Loucy (cell line): ENCODE data around the gene INTS11.

Source experiments
- H2AFZ ChIP-seq: fragments of 200-600 bp; sonication (generic); 2 replicates; pipeline ENCODE4 v1.6.0; 2016; ENCODE audit warnings: antibody characterized with exemption, mild to moderate bottlenecking, low read length, moderate library complexity
- H3F3A ChIP-seq: fragments of 200-600 bp; 2 replicates; pipeline ENCODE4 v1.6.0; 2016; ENCODE audit warnings: antibody characterized with exemption, low read depth, mild to moderate bottlenecking
- H3K27me3 ChIP-seq: fragments of 200-600 bp; sonication (generic); 2 replicates; pipeline ENCODE4 v1.6.1; 2014; ENCODE audit warnings: low read length, mild to moderate bottlenecking; ENCODE audit not compliant: insufficient read depth, poor library complexity, severe bottlenecking
- H3K36me3 ChIP-seq: fragments of 200-600 bp; sonication (generic); 2 replicates; pipeline ENCODE4 v1.6.1; 2016; ENCODE audit warnings: low read length; ENCODE audit not compliant: insufficient read depth
- H3K4me1 ChIP-seq: fragments of 200-600 bp; sonication (generic); 2 replicates; pipeline ENCODE4 v1.5.1; 2014; ENCODE audit warnings: low read length, mild to moderate bottlenecking; ENCODE audit not compliant: insufficient read depth, poor library complexity, severe bottlenecking
- H3K4me2 ChIP-seq: fragments of 200-600 bp; sonication (generic); 2 replicates; pipeline ENCODE4 v1.6.0; 2014; ENCODE audit warnings: antibody characterized with exemption, low read length, low read depth, mild to moderate bottlenecking; ENCODE audit not compliant: poor library complexity, severe bottlenecking
- H3K4me3 ChIP-seq: fragments of 200-600 bp; sonication (generic); 2 replicates; pipeline ENCODE4 v1.5.1; 2014; ENCODE audit warnings: low read length, mild to moderate bottlenecking, mixed read lengths; ENCODE audit not compliant: poor library complexity, severe bottlenecking
- H3K79me2 ChIP-seq: fragments of 200-600 bp; sonication (generic); 2 replicates; pipeline ENCODE4 v1.6.1; 2014; ENCODE audit warnings: low read length; ENCODE audit not compliant: insufficient read depth
- H3K9ac ChIP-seq: fragments of 200-600 bp; sonication (generic); 2 replicates; pipeline ENCODE4 v1.6.0; 2014; ENCODE audit warnings: mild to moderate bottlenecking, low read depth, low read length, moderate library complexity; ENCODE audit not compliant: poor library complexity, severe bottlenecking
- H3K9me2 ChIP-seq: fragments of 200-600 bp; sonication (generic); replicated peaks from 2 replicates; pipeline ENCODE4 v1.6.1; 2016; ENCODE audit warnings: low read depth, low read length, mixed read lengths
- H3K9me3 ChIP-seq: fragments of 200-600 bp; sonication (generic); 2 replicates; pipeline ENCODE4 v1.6.1; 2014; ENCODE audit warnings: mild to moderate bottlenecking, antibody characterized with exemption, low read length, low read depth; ENCODE audit not compliant: insufficient read depth
- H4K20me1 ChIP-seq: fragments of 200-600 bp; sonication (generic); 2 replicates; pipeline ENCODE4 v1.6.0; 2014; ENCODE audit warnings: antibody characterized with exemption, low read length, mild to moderate bottlenecking; ENCODE audit not compliant: insufficient read depth, poor library complexity, severe bottlenecking
- CTCF ChIP-seq: fragments of 200-600 bp; sonication (generic); conservative IDR thresholded peaks from 2 replicates; pipeline ENCODE4 v1.5.1; 2014; ENCODE audit warnings: mild to moderate bottlenecking, antibody characterized with exemption, low read length
- EZH2phosphoT487 ChIP-seq: fragments of 200-600 bp; IDR thresholded peaks from 2 replicates; pipeline ENCODE4 v1.6.1; 2018; ENCODE audit warnings: antibody characterized with exemption, mild to moderate bottlenecking, moderate library complexity, borderline replicate concordance

INTS11 gene

GRCh38 chr1:1345384-1345783, 20.9 kb upstream of the INTS11 start:
- H3K9me3 ChIP-seq = no peaks in the 10 kb centered on the region
- no peak for TF ChIP-seq CTCF
- no peak for TF ChIP-seq EZH2phosphoT487
- H3K9ac ChIP-seq = peak overlapping the region; percentile 17
- H3K4me1 ChIP-seq = peaks cover 18% of the 10 kb centered on the region
- no peaks in the 10 kb centered on the region for H3K9me2 ChIP-seq
- no peaks in the 10 kb centered on the region; the same call in 1 of the 2 replicates for H3K36me3 ChIP-seq
- no peaks in the 10 kb centered on the region for H3K27me3 ChIP-seq
- H3K79me2 ChIP-seq = peaks cover 30% of the 10 kb centered on the region; the same call in 1 of the 2 replicates
- H4K20me1 ChIP-seq = peaks cover 20% of the 10 kb centered on the region
- no peak overlapping the region for H2AFZ ChIP-seq
- no peak overlapping the region for H3K4me3 ChIP-seq
- H3F3A ChIP-seq = no peaks in the 10 kb centered on the region
- peak overlapping the region; percentile 92 for H3K4me2 ChIP-seq

GRCh38 chr1:1344655-1345361, 20.3 kb upstream of the INTS11 start:
- no peak for TF ChIP-seq EZH2phosphoT487
- TF ChIP-seq CTCF = peak; percentile 64
- Histone ChIP-seq H3K79me2 (peaks cover 30% of the 10 kb centered on the region; the same call in 1 of the 2 replicates), H2AFZ (no peak overlapping the region), H3K9me2 (no peaks in the 10 kb centered on the region), H3K9me3 (no peaks in the 10 kb centered on the region), H3K4me2 (peak overlapping the region; percentile 92), H3K27me3 (no peaks in the 10 kb centered on the region), H3K4me1 (peaks cover 18% of the 10 kb centered on the region), H3K4me3 (no peak overlapping the region), H3F3A (no peaks in the 10 kb centered on the region), H3K9ac (no peak overlapping the region), H3K36me3 (no peaks in the 10 kb centered on the region; the same call in 1 of the 2 replicates), H4K20me1 (peaks cover 20% of the 10 kb centered on the region)

- Histone ChIP-seq H3K79me2 (peaks cover 30% of the 10 kb centered on the region; the same call in 1 of the 2 replicates), H3K4me1 (peaks cover 18% of the 10 kb centered on the region), H3K36me3 (no peaks in the 10 kb centered on the region; the same call in 1 of the 2 replicates), H2AFZ (no peak overlapping the region), H3K4me2 (no peak overlapping the region), H3K27me3 (no peaks in the 10 kb centered on the region), H3K9ac (no peak overlapping the region), H4K20me1 (peaks cover 20% of the 10 kb centered on the region), H3K4me3 (no peak overlapping the region), H3F3A (no peaks in the 10 kb centered on the region), H3K9me2 (no peaks in the 10 kb centered on the region), H3K9me3 (no peaks in the 10 kb centered on the region)
- TF ChIP-seq CTCF (no peak), EZH2phosphoT487 (no peak)
These were observed 19.5 kb upstream of the INTS11 start for GRCh38 chr1:1343811-1344421.
